NCI-H1048 (cell line): ENCODE data around the gene WWP2.
"Not testable (repeated sequence)": the region's sequence is repeated elsewhere in the genome, so short reads cannot be mapped to it uniquely, and the experiment has no call there.

ENCODE experiments used
- DNase-seq: peaks from one replicate; lab custom pipeline; 2025; lab: John Stamatoyannopoulos, UW

Gene WWP2

GRCh38 chr16:69943241-69944036 lies 181.3 kb downstream of the WWP2 start:
- not testable (repeated sequence) for DNase-seq

GRCh38 chr16:69950411-69950810 lies 188.3 kb downstream of the WWP2 start:
- DNase-seq, result not testable (repeated sequence)

DNA sequence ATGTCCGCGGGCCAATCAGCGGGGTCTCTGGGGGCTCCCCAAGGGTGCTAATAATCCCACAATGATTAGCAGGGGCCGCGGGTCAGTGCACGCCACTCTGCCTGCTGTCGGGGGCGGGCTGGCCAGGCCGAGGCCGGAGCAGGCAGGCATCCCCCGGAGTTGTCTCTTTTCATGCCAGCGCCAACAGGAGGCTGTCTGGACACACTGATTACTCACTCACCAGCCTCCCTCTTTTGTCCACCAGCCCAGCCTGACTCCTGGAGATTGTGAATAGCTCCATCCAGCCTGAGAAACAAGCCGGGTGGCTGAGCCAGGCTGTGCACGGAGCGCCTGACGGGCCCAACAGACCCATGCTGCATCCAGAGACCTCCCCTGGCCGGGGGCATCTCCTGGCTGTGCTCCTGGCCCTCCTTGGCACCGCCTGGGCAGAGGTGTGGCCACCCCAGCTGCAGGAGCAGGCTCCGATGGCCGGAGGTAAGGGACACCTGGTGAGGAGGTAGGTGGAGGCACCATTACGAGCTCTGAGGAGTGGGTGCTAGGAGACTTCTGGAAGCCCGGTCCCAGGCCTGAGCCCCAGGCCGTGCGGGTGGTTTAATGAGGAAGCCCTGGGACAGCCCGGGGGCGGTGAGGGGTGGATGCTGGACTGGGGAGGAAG lies 189.0 kb downstream of the WWP2 start, which contains the start of gene CLEC18A:
TSS of gene CLEC18A (plus strand) at position 318 of the 655 bp plus-strand sequence. CDS start at position 351, 33 bp downstream.
- not testable (repeated sequence) for DNase-seq

- not testable (repeated sequence) for DNase-seq
Observed at GRCh38 chr16:69951672-69952031, 189.5 kb downstream of the WWP2 start.

- DNase-seq, result not testable (repeated sequence)
Observed at GRCh38 chr16:69952116-69952515, 190.0 kb downstream of the WWP2 start.

GRCh38 chr16:69952572-69953355 lies 190.6 kb downstream of the WWP2 start:
- not testable (repeated sequence) for DNase-seq

GRCh38 chr16:69954241-69954640 lies 192.1 kb downstream of the WWP2 start:
- DNase-seq, result not testable (repeated sequence)

- DNase-seq, result not testable (repeated sequence)
Observed at GRCh38 chr16:69963312-69963711, 201.2 kb downstream of the WWP2 start.

DNA sequence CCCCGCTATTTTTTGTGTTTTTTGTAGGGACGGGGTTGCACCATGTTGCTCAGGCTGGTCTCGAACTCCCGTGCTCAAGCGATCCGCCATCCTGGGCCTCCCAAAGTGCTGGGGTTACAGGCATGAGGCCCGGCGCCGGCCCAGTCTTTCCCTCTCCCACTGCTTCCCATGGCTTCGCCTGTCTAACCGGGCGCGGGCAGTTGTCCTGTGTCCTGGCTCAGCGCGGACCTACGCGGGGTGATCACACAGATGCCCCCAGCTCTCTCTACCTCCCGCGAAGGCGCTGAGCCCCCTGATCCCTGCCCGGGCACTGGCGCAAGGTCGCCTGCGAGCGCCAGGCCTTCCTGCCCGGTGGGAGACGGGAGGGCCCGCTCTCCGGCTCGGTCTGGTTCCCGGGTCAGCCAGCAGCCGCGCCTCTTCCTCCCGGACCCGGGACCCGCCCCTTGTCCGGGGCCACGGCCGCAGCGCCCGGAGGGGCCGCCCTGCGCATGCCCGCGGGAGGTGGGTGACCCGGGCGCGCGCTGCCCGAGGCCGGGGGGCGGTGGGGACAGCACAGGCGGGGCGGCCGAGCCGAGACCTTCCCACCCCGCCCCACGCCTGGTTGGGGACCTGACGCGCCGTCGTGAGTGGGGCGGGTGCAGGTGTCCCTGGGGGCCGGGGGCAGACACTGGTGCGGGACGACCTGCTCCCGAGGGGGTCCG lies 203.0 kb downstream of the WWP2 start:
- DNase-seq, result not testable (repeated sequence)

GRCh38 chr16:69965661-69966054 lies 203.5 kb downstream of the WWP2 start:
- not testable (repeated sequence) for DNase-seq

DNA sequence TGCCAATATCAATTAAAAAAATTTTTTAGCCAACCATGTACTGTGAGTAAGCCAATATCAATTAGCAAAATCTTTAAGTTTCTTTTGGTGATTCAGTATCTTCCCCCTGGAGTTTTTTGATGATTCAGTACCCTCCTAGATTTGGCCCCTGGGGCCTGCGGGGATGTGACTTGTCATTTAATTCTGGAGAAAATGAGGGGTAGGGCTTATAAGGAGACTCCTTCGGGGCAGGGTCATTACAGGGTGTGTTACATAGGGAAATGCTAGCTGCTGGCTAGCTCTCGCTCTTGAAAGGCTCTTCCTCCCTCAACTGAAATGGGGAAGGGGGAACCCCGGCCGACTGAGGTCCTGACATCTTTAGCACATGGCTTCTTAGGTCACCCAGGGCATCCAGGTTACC lies 205.6 kb downstream of the WWP2 start:
- not testable (repeated sequence) for DNase-seq

GRCh38 chr16:69968125-69968524 lies 206.0 kb downstream of the WWP2 start:
- DNase-seq, result not testable (repeated sequence)

- DNase-seq, result not testable (repeated sequence)
Observed at GRCh38 chr16:69969657-69970056, 207.5 kb downstream of the WWP2 start.

GRCh38 chr16:69972120-69972519 lies 210.0 kb downstream of the WWP2 start:
- DNase-seq, result not testable (repeated sequence)

DNA sequence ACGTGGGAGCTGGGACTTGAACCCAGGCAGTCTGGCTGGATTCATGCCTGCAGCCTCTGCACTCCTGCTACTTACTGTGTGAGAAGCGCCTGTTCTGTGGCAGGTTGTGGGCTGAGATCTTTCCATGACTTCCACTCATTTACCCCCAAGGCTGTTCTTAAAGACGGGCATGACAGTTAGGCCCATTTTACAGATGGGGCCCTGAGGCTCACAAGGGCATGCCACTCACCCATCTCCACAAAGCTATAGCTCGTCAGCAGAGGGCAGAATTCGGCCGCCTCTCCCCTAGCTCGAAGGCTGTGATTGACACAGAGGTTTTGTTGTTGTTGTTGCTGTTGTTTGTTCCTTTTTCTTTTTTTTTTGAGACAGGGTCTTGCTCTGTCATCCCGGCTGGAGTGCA lies 210.8 kb downstream of the WWP2 start:
- DNase-seq, result not testable (repeated sequence)

DNA sequence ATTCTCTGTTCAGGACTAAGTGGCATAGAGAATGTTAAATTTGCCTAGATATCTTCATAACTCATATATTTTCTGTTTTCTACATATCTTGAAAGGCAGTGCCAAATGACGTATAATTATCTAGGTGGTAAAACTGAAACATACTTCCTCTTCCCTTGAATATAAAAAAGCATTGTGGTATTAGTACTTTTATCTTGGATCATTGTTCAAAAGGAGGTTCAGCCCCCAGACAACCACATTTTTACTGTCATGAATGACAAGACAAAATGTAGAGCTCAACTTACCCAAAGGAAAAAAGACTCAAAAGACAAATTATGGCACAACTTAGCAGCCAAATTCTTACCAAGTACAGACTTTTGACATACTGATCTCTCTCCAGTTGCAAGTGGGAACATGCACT lies 223.1 kb downstream of the WWP2 start:
- not testable (repeated sequence) for DNase-seq
